Adipocyte (in vitro differentiated cells): ENCODE data around the gene LAG3.

Source experiments
- DNase-seq: peaks from one replicate; pipeline ENCODE4 v3.0.0-alpha.2; 2015; ENCODE audit warnings: low read depth
- H3K27me3 ChIP-seq: replicated peaks from 2 replicates; pipeline ENCODE4 v1.7.0; 2013; ENCODE audit warnings: mild to moderate bottlenecking, low read length, moderate library complexity; ENCODE audit not compliant: control insufficient read depth, insufficient read depth
- H3K36me3 ChIP-seq: 2 replicates; pipeline ENCODE4 v1.7.0; 2013; ENCODE audit warnings: low read length, mild to moderate bottlenecking, moderate library complexity; ENCODE audit not compliant: control insufficient read depth, insufficient read depth, severe bottlenecking
- H3K4me1 ChIP-seq: 2 replicates; pipeline ENCODE4 v1.7.0; 2013; ENCODE audit warnings: mild to moderate bottlenecking, low read length, moderate library complexity; ENCODE audit not compliant: control insufficient read depth, insufficient read depth
- H3K4me3 ChIP-seq: 2 replicates; pipeline ENCODE4 v1.7.0; 2013; ENCODE audit warnings: mild to moderate bottlenecking, low read length, moderate library complexity
- H3K9ac ChIP-seq: 2 replicates; pipeline ENCODE4 v1.7.0; 2013; ENCODE audit warnings: mild to moderate bottlenecking, low read length, moderate library complexity
- H3K9me3 ChIP-seq: 2 replicates; pipeline ENCODE4 v1.7.0; 2013; ENCODE audit warnings: mild to moderate bottlenecking, low read length, moderate library complexity; ENCODE audit not compliant: control insufficient read depth

The LAG3 gene

GRCh38 chr12:6820166-6820565, 47.8 kb downstream of the LAG3 start:
- Histone ChIP-seq H3K9me3 (no peaks in the 10 kb centered on the region), H3K4me1 (peaks cover 7% of the 10 kb centered on the region), H3K36me3 (no peaks in the 10 kb centered on the region), H3K4me3 (no peak overlapping the region), H3K27me3 (peaks cover 47% of the 10 kb centered on the region), H3K9ac (no peak overlapping the region)
- no peak for DNase-seq

- H3K9me3 ChIP-seq, result no peaks in the 10 kb centered on the region
- peaks cover 42% of the 10 kb centered on the region for H3K27me3 ChIP-seq
- H3K36me3 ChIP-seq, result no peaks in the 10 kb centered on the region
- DNase-seq, result peak; percentile 82
- H3K4me3 ChIP-seq, result peak within 1 kb of the TSS; percentile 57
- H3K4me1 ChIP-seq, result peaks cover 7% of the 10 kb centered on the region
- H3K9ac ChIP-seq, result peak within 1 kb of the TSS; percentile 36
These were observed 49.5 kb downstream of the LAG3 start, which contains the start of gene GPR162 for GRCh38 chr12:6821591-6822425. Gene GPR162, plus strand, starts transcription at chr12:6821821. Its CDS starts 2,078 bp downstream, at chr12:6823899.

- no peaks in the 10 kb centered on the region for H3K36me3 ChIP-seq
- no peak for DNase-seq
- H3K4me3 ChIP-seq, result no peak overlapping the region
- no peaks in the 10 kb centered on the region for H3K9me3 ChIP-seq
- H3K27me3 ChIP-seq, result peaks cover 39% of the 10 kb centered on the region
- no peak overlapping the region for H3K9ac ChIP-seq
- H3K4me1 ChIP-seq, result peaks cover 13% of the 10 kb centered on the region
These were observed 50.3 kb downstream of the LAG3 start for GRCh38 chr12:6822426-6823135.

- no peak overlapping the region for H3K4me3 ChIP-seq
- peaks cover 35% of the 10 kb centered on the region for H3K27me3 ChIP-seq
- H3K4me1 ChIP-seq, result peaks cover 13% of the 10 kb centered on the region
- no peak for DNase-seq
- H3K36me3 ChIP-seq, result no peaks in the 10 kb centered on the region
- no peak overlapping the region for H3K9ac ChIP-seq
- no peaks in the 10 kb centered on the region for H3K9me3 ChIP-seq
These were observed 51.1 kb downstream of the LAG3 start for GRCh38 chr12:6823182-6824084.

GRCh38 chr12:6824085-6824775, 51.9 kb downstream of the LAG3 start:
- no peak for DNase-seq
- peaks cover 32% of the 10 kb centered on the region for H3K27me3 ChIP-seq
- no peaks in the 10 kb centered on the region for H3K9me3 ChIP-seq
- H3K4me3 ChIP-seq, result no peak overlapping the region
- H3K36me3 ChIP-seq, result no peaks in the 10 kb centered on the region
- H3K4me1 ChIP-seq, result peaks cover 13% of the 10 kb centered on the region
- H3K9ac ChIP-seq, result no peak overlapping the region

GRCh38 chr12:6824901-6825381, 52.6 kb downstream of the LAG3 start:
- no peak overlapping the region for H3K9ac ChIP-seq
- peaks cover 13% of the 10 kb centered on the region for H3K4me1 ChIP-seq
- peak; percentile 19 for DNase-seq
- H3K27me3 ChIP-seq, result peaks cover 28% of the 10 kb centered on the region
- H3K36me3 ChIP-seq, result no peaks in the 10 kb centered on the region
- H3K9me3 ChIP-seq, result no peaks in the 10 kb centered on the region
- H3K4me3 ChIP-seq, result no peak overlapping the region

- Histone ChIP-seq H3K4me3 (no peak overlapping the region), H3K36me3 (no peaks in the 10 kb centered on the region), H3K9me3 (no peaks in the 10 kb centered on the region), H3K4me1 (peaks cover 13% of the 10 kb centered on the region), H3K27me3 (peaks cover 22% of the 10 kb centered on the region), H3K9ac (no peak overlapping the region)
- peak; percentile 93 for DNase-seq
These were observed 53.2 kb downstream of the LAG3 start for GRCh38 chr12:6825398-6826124.

- H3K4me3 ChIP-seq, result no peak overlapping the region
- peaks cover 9% of the 10 kb centered on the region for H3K4me1 ChIP-seq
- DNase-seq, result no peak
- H3K9me3 ChIP-seq, result no peaks in the 10 kb centered on the region
- peaks cover 22% of the 10 kb centered on the region for H3K27me3 ChIP-seq
- no peak overlapping the region for H3K9ac ChIP-seq
- H3K36me3 ChIP-seq, result no peaks in the 10 kb centered on the region
These were observed 53.9 kb downstream of the LAG3 start for GRCh38 chr12:6826125-6826733.

- peaks cover 7% of the 10 kb centered on the region for H3K4me1 ChIP-seq
- no peaks in the 10 kb centered on the region for H3K9me3 ChIP-seq
- peaks cover 20% of the 10 kb centered on the region for H3K27me3 ChIP-seq
- DNase-seq, result no peak
- peak overlapping the region; percentile 69 for H3K9ac ChIP-seq
- no peak overlapping the region for H3K4me3 ChIP-seq
- H3K36me3 ChIP-seq, result no peaks in the 10 kb centered on the region
These were observed 54.6 kb downstream of the LAG3 start for GRCh38 chr12:6826734-6827436.
